Activated CD8-positive, alpha-beta memory T cell treated with anti-CD3 and anti-CD28 coated beads, Interleukin-2, amount 50 U/mL, for 24 hours (primary cell): ENCODE results near the gene AUTS2.

ENCODE experiments used
- DNase-seq: peaks from one replicate; pipeline ENCODE4 v3.0.0-alpha.2; 2020; ENCODE audit errors: extremely low read depth

The AUTS2 gene

GRCh38 chr7:69599955-69600709 is 1.9 kb downstream of the AUTS2 start:
- no peak for DNase-seq

GRCh38 chr7:69600710-69601519 is 2.6 kb downstream of the AUTS2 start:
- no peak for DNase-seq

GRCh38 chr7:69602522-69602921 is 4.2 kb downstream of the AUTS2 start:
- DNase-seq: no peak

- no peak for DNase-seq
Observed at GRCh38 chr7:69603351-69603750, 5.1 kb downstream of the AUTS2 start.

- no peak for DNase-seq
Observed at GRCh38 chr7:69603937-69604494, 5.7 kb downstream of the AUTS2 start.

GRCh38 chr7:69605070-69605469 is 6.8 kb downstream of the AUTS2 start:
- no peak for DNase-seq

- DNase-seq: no peak
Observed at GRCh38 chr7:69605546-69605945, 7.3 kb downstream of the AUTS2 start.

GRCh38 chr7:69608049-69608448 is 9.8 kb downstream of the AUTS2 start:
- DNase-seq: no peak

GRCh38 chr7:69608878-69609277 is 10.6 kb downstream of the AUTS2 start:
- no peak for DNase-seq

GRCh38 chr7:69609541-69610373 is 11.5 kb downstream of the AUTS2 start:
- no peak for DNase-seq

- DNase-seq: no peak
Observed at GRCh38 chr7:69610374-69611084, 12.3 kb downstream of the AUTS2 start.

- DNase-seq: no peak
Observed at GRCh38 chr7:69612981-69613380, 14.7 kb downstream of the AUTS2 start.

- no peak for DNase-seq
Observed at GRCh38 chr7:69613846-69614245, 15.6 kb downstream of the AUTS2 start.

- DNase-seq: no peak
Observed at GRCh38 chr7:69615685-69616084, 17.4 kb downstream of the AUTS2 start.

- no peak for DNase-seq
Observed at GRCh38 chr7:69617364-69617763, 19.1 kb downstream of the AUTS2 start.

GRCh38 chr7:69619054-69619453 is 20.8 kb downstream of the AUTS2 start:
- no peak for DNase-seq

- no peak for DNase-seq
Observed at GRCh38 chr7:69619635-69620034, 21.4 kb downstream of the AUTS2 start.

GRCh38 chr7:69620063-69620462 is 21.8 kb downstream of the AUTS2 start:
- DNase-seq: no peak

GRCh38 chr7:69620650-69621049 is 22.4 kb downstream of the AUTS2 start:
- no peak for DNase-seq

GRCh38 chr7:69622014-69622835 is 23.9 kb downstream of the AUTS2 start:
- no peak for DNase-seq
